ENCODE results near the gene VSX2.

Gene VSX2

GRCh38 chr14:74238974-74239847, at the start of gene VSX2:
Gene VSX2, plus strand, starts transcription at chr14:74239449. Its CDS starts 113 bp downstream, at chr14:74239562.
- in situ Hi-C loops (cut with MboI; ENCODE audit: low sequenced_read_pairs) = no loop called here

- in situ Hi-C loops (cut with MboI; ENCODE audit: low sequenced_read_pairs) = no loop called here
Measured at GRCh38 chr14:74190927-74191575, 48.2 kb upstream of the VSX2 start.

- in situ Hi-C loops (cut with MboI; ENCODE audit: low sequenced_read_pairs) = no loop called here
Measured at GRCh38 chr14:74194506-74195274, 44.6 kb upstream of the VSX2 start.

- in situ Hi-C loops (cut with MboI; ENCODE audit: low sequenced_read_pairs) = no loop called here
Measured at GRCh38 chr14:74195623-74196022, 43.6 kb upstream of the VSX2 start.

- in situ Hi-C loops (cut with MboI; ENCODE audit: low sequenced_read_pairs) = no loop called here
Measured at GRCh38 chr14:74198441-74199234, 40.6 kb upstream of the VSX2 start.

- in situ Hi-C loops (cut with MboI; ENCODE audit: low sequenced_read_pairs) = no loop called here
Measured at GRCh38 chr14:74202113-74202512, 37.1 kb upstream of the VSX2 start.

- in situ Hi-C loops (cut with MboI; ENCODE audit: low sequenced_read_pairs) = no loop called here
Measured at GRCh38 chr14:74203639-74204038, 35.6 kb upstream of the VSX2 start.

- in situ Hi-C loops (cut with MboI; ENCODE audit: low sequenced_read_pairs) = no loop called here
Measured at GRCh38 chr14:74204491-74204890, 34.8 kb upstream of the VSX2 start.

- in situ Hi-C loops (cut with MboI; ENCODE audit: low sequenced_read_pairs) = no loop called here
Measured at GRCh38 chr14:74205882-74206281, 33.4 kb upstream of the VSX2 start.

GRCh38 chr14:74207943-74208342, 31.3 kb upstream of the VSX2 start:
- in situ Hi-C loops (cut with MboI; ENCODE audit: low sequenced_read_pairs) = no loop called here

GRCh38 chr14:74208642-74209041, 30.6 kb upstream of the VSX2 start:
- in situ Hi-C loops (cut with MboI; ENCODE audit: low sequenced_read_pairs) = no loop called here

GRCh38 chr14:74211945-74212580, 27.2 kb upstream of the VSX2 start:
- in situ Hi-C loops (cut with MboI; ENCODE audit: low sequenced_read_pairs) = no loop called here

GRCh38 chr14:74213907-74214803, 25.1 kb upstream of the VSX2 start:
- in situ Hi-C loops (cut with MboI; ENCODE audit: low sequenced_read_pairs) = no loop called here

GRCh38 chr14:74216671-74217070, 22.6 kb upstream of the VSX2 start:
- in situ Hi-C loops (cut with MboI; ENCODE audit: low sequenced_read_pairs) = no loop called here

GRCh38 chr14:74217672-74218448, 21.4 kb upstream of the VSX2 start:
- in situ Hi-C loops (cut with MboI; ENCODE audit: low sequenced_read_pairs) = no loop called here

GRCh38 chr14:74218462-74218861, 20.8 kb upstream of the VSX2 start:
- in situ Hi-C loops (cut with MboI; ENCODE audit: low sequenced_read_pairs) = no loop called here

- in situ Hi-C loops (cut with MboI; ENCODE audit: low sequenced_read_pairs) = no loop called here
Measured at GRCh38 chr14:74219277-74220205, 19.7 kb upstream of the VSX2 start.

Data from hTERT RPE-1 (cell line).